IMR-90 (cell line): ENCODE results near the gene DMP1. TPM values are rescaled to one million over a fixed set of nuclear protein-coding genes. Genes with fewer than 3 reads are reported as not detected.

ENCODE experiments used
- ATAC-seq: fragments of 200-7000 bp; cut with Tn5 transposase; 2 replicates; pipeline ENCODE4 v1.9.1; 2020; ENCODE audit warnings: low read depth, mild to moderate bottlenecking, moderate library complexity
- BruUV-seq: library from RNA; stranded (reverse); fragments of 400-500 nt; replicated peaks from 2 replicates; lab custom pipeline; 2021; lab: Mats Ljungman, UMichigan
- CTCF ChIA-PET: fragments of 300-600 bp; formaldehyde crosslinking; extraction: SDS; loops from one replicate; lab custom pipeline; 2021; ENCODE audit warnings: antibody characterized with exemption; lab: Yijun Ruan, JAX
- POLR2A ChIA-PET: fragments of 300-600 bp; sonication (Branson Sonifier 250); formaldehyde crosslinking; loops from one replicate; lab custom pipeline; 2022; ENCODE audit warnings: antibody characterized with exemption; ENCODE audit not compliant: unreplicated experiment; lab: Charles Lee
- DNase-seq: peaks from one replicate; pipeline ENCODE4 v3.0.0; 2013
- H2AFZ ChIP-seq: replicated peaks from 2 replicates; pipeline ENCODE3; 2013; ENCODE audit warnings: low read length, mild to moderate bottlenecking; ENCODE audit not compliant: poor library complexity
- H2AK5ac ChIP-seq: 2 replicates; pipeline ENCODE4 v1.6.1; 2013; ENCODE audit warnings: low read depth, low read length, inconsistent platforms
- H2AK9ac ChIP-seq: replicated peaks from 2 replicates; pipeline ENCODE3; 2013; ENCODE audit warnings: mild to moderate bottlenecking, low read depth, low read length, moderate library complexity; ENCODE audit not compliant: poor library complexity
- H2BK120ac ChIP-seq: 2 replicates; pipeline ENCODE4 v1.6.1; 2013; ENCODE audit warnings: low read depth, low read length, inconsistent platforms
- H2BK15ac ChIP-seq: 3 replicates; pipeline ENCODE4 v1.6.1; 2013; ENCODE audit warnings: low read depth, low read length, inconsistent platforms
- H2BK20ac ChIP-seq: 2 replicates; pipeline ENCODE4 v1.6.1; 2013; ENCODE audit warnings: low read depth, mild to moderate bottlenecking, inconsistent platforms, low read length, moderate library complexity
- H2BK5ac ChIP-seq: 2 replicates; pipeline ENCODE4 v1.6.1; 2013; ENCODE audit warnings: mild to moderate bottlenecking, low read depth, low read length, inconsistent platforms; ENCODE audit not compliant: poor library complexity, severe bottlenecking
- H3K14ac ChIP-seq: replicated peaks from 2 replicates; pipeline ENCODE4 v1.6.1; 2013; ENCODE audit warnings: low read depth, low read length, inconsistent platforms
- H3K18ac ChIP-seq: 2 replicates; pipeline ENCODE4 v1.6.1; 2013; ENCODE audit warnings: low read depth, low read length, control low read depth
- H3K23ac ChIP-seq: 2 replicates; pipeline ENCODE4 v1.6.1; 2013; ENCODE audit warnings: low read depth, low read length, inconsistent platforms
- H3K27ac ChIP-seq: 2 replicates; pipeline ENCODE4 v1.5.1; 2013; ENCODE audit warnings: mild to moderate bottlenecking, control low read depth, low read length; ENCODE audit not compliant: insufficient read depth
- H3K27me3 ChIP-seq: 2 replicates; pipeline ENCODE4 v1.6.1; 2013; ENCODE audit warnings: low read length; ENCODE audit not compliant: control insufficient read depth, insufficient read depth
- H3K36me3 ChIP-seq: 2 replicates; pipeline ENCODE4 v1.6.1; 2013; ENCODE audit warnings: low read length, mixed read lengths; ENCODE audit not compliant: control insufficient read depth, insufficient read depth
- H3K4ac ChIP-seq: 2 replicates; pipeline ENCODE4 v1.6.1; 2013; ENCODE audit warnings: low read depth, low read length, inconsistent platforms
- H3K4me1 ChIP-seq: 2 replicates; pipeline ENCODE4 v1.6.1; 2013; ENCODE audit warnings: low read length, mixed read lengths; ENCODE audit not compliant: control insufficient read depth, insufficient read depth
- H3K4me2 ChIP-seq: 2 replicates; pipeline ENCODE4 v1.6.1; 2013; ENCODE audit warnings: low read depth, mild to moderate bottlenecking, control low read depth, low read length, moderate library complexity
- H3K4me3 ChIP-seq: 2 replicates; pipeline ENCODE4 v1.5.1; 2013; ENCODE audit warnings: low read depth, mild to moderate bottlenecking, control low read depth, low read length, moderate library complexity; ENCODE audit not compliant: insufficient read depth
- H3K56ac ChIP-seq: 2 replicates; pipeline ENCODE4 v1.6.1; 2013; ENCODE audit warnings: low read length, inconsistent platforms; ENCODE audit not compliant: insufficient read depth; ENCODE audit errors: extremely low read depth
- H3K79me1 ChIP-seq, 2 experiments: 2 replicates each; pipeline ENCODE4 v1.6.1; 2013; ENCODE audit warnings: low read length in 2 of 2, inconsistent platforms in 1 of 2, low read depth in 1 of 2
- H3K9ac ChIP-seq: 2 replicates; pipeline ENCODE4 v1.6.1; 2013; ENCODE audit warnings: low read depth, low read length, control low read depth
- H3K9me1 ChIP-seq: 2 replicates; pipeline ENCODE4 v1.6.1; 2013; ENCODE audit warnings: low read length, inconsistent platforms; ENCODE audit not compliant: insufficient read depth
- H3K9me3 ChIP-seq: 2 replicates; pipeline ENCODE4 v1.6.1; 2013; ENCODE audit warnings: low read length; ENCODE audit not compliant: control insufficient read depth, insufficient read depth
- H4K20me1 ChIP-seq: 2 replicates; pipeline ENCODE4 v1.6.1; 2013; ENCODE audit warnings: low read length, inconsistent platforms; ENCODE audit not compliant: insufficient read depth
- H4K5ac ChIP-seq: 2 replicates; pipeline ENCODE4 v1.6.1; 2013; ENCODE audit warnings: mild to moderate bottlenecking, low read depth, low read length, control low read depth
- H4K8ac ChIP-seq, 2 experiments: 2 replicates each; pipeline ENCODE4 v1.6.1; 2013; ENCODE audit warnings: low read depth in 2 of 2, low read length in 2 of 2, control low read depth in 1 of 2, inconsistent platforms in 1 of 2
- H4K91ac ChIP-seq: 2 replicates; pipeline ENCODE4 v1.6.1; 2013; ENCODE audit warnings: low read depth, low read length, inconsistent platforms; ENCODE audit not compliant: insufficient read depth
- BHLHE40 ChIP-seq: fragments of 150-350 bp; IDR thresholded peaks from 2 replicates; pipeline ENCODE4 v1.6.1; 2016; ENCODE audit warnings: mild to moderate bottlenecking, low read depth, low read length
- CEBPB ChIP-seq: IDR thresholded peaks from 2 replicates; pipeline ENCODE4 v1.6.1; 2012; ENCODE audit warnings: low read depth, low read length, improper control_type of control experiment
- CHD1 ChIP-seq: IDR thresholded peaks from 2 replicates; pipeline ENCODE4 v1.6.1; 2012; ENCODE audit warnings: low read depth, low read length, improper control_type of control experiment
- FOS ChIP-seq: fragments of 150-350 bp; IDR thresholded peaks from 2 replicates; pipeline ENCODE4 v1.6.1; 2016; ENCODE audit warnings: low read depth, low read length
- MAFK ChIP-seq: IDR thresholded peaks from 2 replicates; pipeline ENCODE4 v1.6.1; 2012; ENCODE audit warnings: low read depth, low read length, improper control_type of control experiment
- MAZ ChIP-seq: IDR thresholded peaks from 2 replicates; pipeline ENCODE4 v1.6.1; 2012; ENCODE audit warnings: low read depth, mild to moderate bottlenecking, low read length, improper control_type of control experiment, moderate library complexity, borderline replicate concordance
- MXI1 ChIP-seq: IDR thresholded peaks from 2 replicates; pipeline ENCODE4 v1.6.1; 2012; ENCODE audit warnings: low read depth, mild to moderate bottlenecking, low read length, moderate library complexity, borderline replicate concordance
- NFE2L2 ChIP-seq: fragments of 150-350 bp; IDR thresholded peaks from 2 replicates; pipeline ENCODE4 v1.6.1; 2016; ENCODE audit warnings: low read depth, mild to moderate bottlenecking, low read length
- POLR2A ChIP-seq: IDR thresholded peaks from 2 replicates; pipeline ENCODE4 v1.6.1; 2012; ENCODE audit warnings: mild to moderate bottlenecking, low read depth, low read length
- RAD21 ChIP-seq: IDR thresholded peaks from 2 replicates; pipeline ENCODE4 v1.6.1; 2012; ENCODE audit warnings: low read length, improper control_type of control experiment
- RCOR1 ChIP-seq: IDR thresholded peaks from 2 replicates; pipeline ENCODE4 v1.6.1; 2012; ENCODE audit warnings: mild to moderate bottlenecking, low read length, improper control_type of control experiment; ENCODE audit not compliant: insufficient replicate concordance
- RFX5 ChIP-seq: IDR thresholded peaks from 2 replicates; pipeline ENCODE4 v1.8.0; 2012; ENCODE audit warnings: low read depth, mild to moderate bottlenecking, low read length, moderate library complexity
- SMC3 ChIP-seq: fragments of 150-350 bp; IDR thresholded peaks from 2 replicates; pipeline ENCODE4 v1.6.1; 2016; ENCODE audit warnings: low read depth, mild to moderate bottlenecking, antibody characterized with exemption, low read length, moderate library complexity
- WGBS, 2 experiments: methylation state at CpG; one replicate each; pipeline versions ENCODE4 v1.1.5 to v1.1.7; 2013; ENCODE audit warnings: missing lambda C conversion rate in 2 of 2; ENCODE audit not compliant: insufficient read length in 1 of 2; ENCODE audit errors: extremely low coverage in 2 of 2; 5-methylcytosine and 5-hydroxymethylcytosine counted together
- dilution Hi-C: fragments of 300-500 bp; cut with HindIII; formaldehyde crosslinking; loops from one replicate; pipeline ENCODE4 v1.14.3; 2018; ENCODE audit warnings: low sequenced_read_pairs; ENCODE audit not compliant: unreplicated experiment
- in situ Hi-C: fragments of 300-500 bp; cut with MboI; formaldehyde crosslinking; loops from 3 replicates; pipeline ENCODE4 v1.14.3; 2019; ENCODE audit warnings: low sequenced_read_pairs, inconsistent platforms, mixed read lengths
- intact Hi-C: fragments of 100-400 bp; cut with micrococcal nuclease; formaldehyde crosslinking; loops from 2 replicates; pipeline ENCODE4 v1.10.0; 2022
- polyA plus RNA-seq, 3 experiments: library from polyadenylated mRNA; depleted of rRNA; stranded (reverse); fragments of >200 nt; gene quantifications; 2 replicates each; pipeline ENCODE4 v1.2.3, GENCODE V29; 2012; ENCODE audit warnings: low replicate concordance in 1 of 3
- total RNA-seq: library from RNA; depleted of rRNA; stranded (reverse); fragments of >200 nt; gene quantifications from 2 replicates; pipeline ENCODE4 v1.2.3, GENCODE V29; 2012
- TF ChIP-seq, protein P1 (sequence below): fragments of 150-350 bp; IDR thresholded peaks from 2 replicates; pipeline ENCODE4 v1.6.1; 2016; ENCODE audit warnings: low read depth, mild to moderate bottlenecking, low read length, moderate library complexity, borderline replicate concordance
- TF ChIP-seq, protein P2 (sequence below): conservative IDR thresholded peaks from 2 replicates; pipeline ENCODE4 v1.5.1; 2012; ENCODE audit warnings: mild to moderate bottlenecking, low read depth, low read length, improper control_type of control experiment
- TF ChIP-seq, protein P3 (sequence below): fragments of 150-350 bp; IDR thresholded peaks from 2 replicates; pipeline ENCODE4 v1.6.1; 2017; ENCODE audit warnings: mild to moderate bottlenecking, antibody characterized with exemption, low read length, low read depth

DMP1 gene
- total and polyA plus RNA-seq, 2 of the 4 experiments (the other 2 are of a cell fraction), result not detected

DNA sequence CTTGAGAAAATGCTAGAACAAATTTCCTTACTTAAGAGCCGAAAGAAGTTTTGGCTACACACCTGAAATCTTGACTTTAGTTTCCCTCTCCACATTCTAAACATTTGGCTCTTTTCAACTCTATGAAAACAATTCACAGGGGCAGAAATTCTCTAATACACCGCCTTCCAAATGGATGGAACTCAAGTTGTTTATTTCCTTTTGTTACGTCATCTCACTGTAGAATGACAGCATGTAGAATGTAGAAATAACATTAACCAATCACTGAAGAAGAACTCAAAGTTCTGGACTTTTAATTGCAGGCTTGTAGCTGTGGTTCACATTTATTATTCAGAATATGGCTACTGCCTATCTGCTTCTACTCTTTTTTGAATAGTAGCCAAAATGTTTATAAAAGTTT is 1.9 kb downstream of the DMP1 start:
- Histone ChIP-seq H2BK120ac (no peak overlapping the region), H4K5ac (no peak overlapping the region), H3K36me3 (no peaks in the 10 kb centered on the region), H3K4me2 (no peak overlapping the region), H3K4me3 (no peak overlapping the region), H2AK9ac (no peak overlapping the region), H3K9ac (no peak overlapping the region), H3K9me3 (no peaks in the 10 kb centered on the region), H3K18ac (no peak overlapping the region), H3K79me1 (no peaks in the 10 kb centered on the region), H4K20me1 (no peaks in the 10 kb centered on the region), H2AFZ (no peak overlapping the region), H3K27ac (no peak overlapping the region), H2BK5ac (no peak overlapping the region), H3K56ac (no peak overlapping the region), H3K4me1 (no peaks in the 10 kb centered on the region), H3K4ac (no peak overlapping the region), H3K27me3 (no peaks in the 10 kb centered on the region; the same call in 1 of the 2 replicates), H4K91ac (no peak overlapping the region), H3K14ac (no peak overlapping the region), H4K8ac (no peak overlapping the region), H2BK20ac (no peak overlapping the region), H2AK5ac (no peak overlapping the region), H2BK15ac (no peak overlapping the region), H3K9me1 (no peaks in the 10 kb centered on the region), H3K23ac (no peak overlapping the region)
- POLR2A ChIA-PET, result no interaction called here
- DNase-seq (no peak), ATAC-seq (no peak)
- BruUV-seq, result no TSS peak
- TF ChIP-seq CHD1, result no peak
- no peak for TF ChIP-seq CEBPB
- no peak for TF ChIP-seq RFX5
- TF ChIP-seq, protein P1, sequence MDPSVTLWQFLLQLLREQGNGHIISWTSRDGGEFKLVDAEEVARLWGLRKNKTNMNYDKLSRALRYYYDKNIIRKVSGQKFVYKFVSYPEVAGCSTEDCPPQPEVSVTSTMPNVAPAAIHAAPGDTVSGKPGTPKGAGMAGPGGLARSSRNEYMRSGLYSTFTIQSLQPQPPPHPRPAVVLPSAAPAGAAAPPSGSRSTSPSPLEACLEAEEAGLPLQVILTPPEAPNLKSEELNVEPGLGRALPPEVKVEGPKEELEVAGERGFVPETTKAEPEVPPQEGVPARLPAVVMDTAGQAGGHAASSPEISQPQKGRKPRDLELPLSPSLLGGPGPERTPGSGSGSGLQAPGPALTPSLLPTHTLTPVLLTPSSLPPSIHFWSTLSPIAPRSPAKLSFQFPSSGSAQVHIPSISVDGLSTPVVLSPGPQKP, result no peak
- TF ChIP-seq, protein P2, sequence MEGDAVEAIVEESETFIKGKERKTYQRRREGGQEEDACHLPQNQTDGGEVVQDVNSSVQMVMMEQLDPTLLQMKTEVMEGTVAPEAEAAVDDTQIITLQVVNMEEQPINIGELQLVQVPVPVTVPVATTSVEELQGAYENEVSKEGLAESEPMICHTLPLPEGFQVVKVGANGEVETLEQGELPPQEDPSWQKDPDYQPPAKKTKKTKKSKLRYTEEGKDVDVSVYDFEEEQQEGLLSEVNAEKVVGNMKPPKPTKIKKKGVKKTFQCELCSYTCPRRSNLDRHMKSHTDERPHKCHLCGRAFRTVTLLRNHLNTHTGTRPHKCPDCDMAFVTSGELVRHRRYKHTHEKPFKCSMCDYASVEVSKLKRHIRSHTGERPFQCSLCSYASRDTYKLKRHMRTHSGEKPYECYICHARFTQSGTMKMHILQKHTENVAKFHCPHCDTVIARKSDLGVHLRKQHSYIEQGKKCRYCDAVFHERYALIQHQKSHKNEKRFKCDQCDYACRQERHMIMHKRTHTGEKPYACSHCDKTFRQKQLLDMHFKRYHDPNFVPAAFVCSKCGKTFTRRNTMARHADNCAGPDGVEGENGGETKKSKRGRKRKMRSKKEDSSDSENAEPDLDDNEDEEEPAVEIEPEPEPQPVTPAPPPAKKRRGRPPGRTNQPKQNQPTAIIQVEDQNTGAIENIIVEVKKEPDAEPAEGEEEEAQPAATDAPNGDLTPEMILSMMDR, result no peak
- no peak for TF ChIP-seq RCOR1
- TF ChIP-seq, protein P3, sequence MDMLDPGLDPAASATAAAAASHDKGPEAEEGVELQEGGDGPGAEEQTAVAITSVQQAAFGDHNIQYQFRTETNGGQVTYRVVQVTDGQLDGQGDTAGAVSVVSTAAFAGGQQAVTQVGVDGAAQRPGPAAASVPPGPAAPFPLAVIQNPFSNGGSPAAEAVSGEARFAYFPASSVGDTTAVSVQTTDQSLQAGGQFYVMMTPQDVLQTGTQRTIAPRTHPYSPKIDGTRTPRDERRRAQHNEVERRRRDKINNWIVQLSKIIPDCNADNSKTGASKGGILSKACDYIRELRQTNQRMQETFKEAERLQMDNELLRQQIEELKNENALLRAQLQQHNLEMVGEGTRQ, result no peak
- TF ChIP-seq MAFK, result no peak
- TF ChIP-seq POLR2A, result no peak
- TF ChIP-seq MAZ, result no peak
- TF ChIP-seq BHLHE40, result no peak
- TF ChIP-seq MXI1, result no peak
- no peak for TF ChIP-seq NFE2L2
- no peak for TF ChIP-seq RAD21
- TF ChIP-seq FOS, result no peak
- no peak for TF ChIP-seq SMC3
- intact Hi-C loops (loop anchor here (10.0 kb wide), 1 partner anchor 277 kb away; no protein-coding TSS in a partner anchor), in situ Hi-C loops (no loop called here), dilution Hi-C loops (no loop called here)
- no CpG with 5 or more reads among the region's 3 CpGs for WGBS, 2 experiments
- CTCF ChIA-PET, result no interaction called here
